OCI-LY7 (cell line): ENCODE measurements around the gene NOP9.

Experiments
- CTCF ChIP-seq: fragments of 200-600 bp; sonication (generic); conservative IDR thresholded peaks from 2 replicates; pipeline ENCODE4 v1.5.1; 2014; ENCODE audit warnings: mild to moderate bottlenecking, antibody characterized with exemption, low read length, moderate library complexity, mixed read lengths
- EZH2phosphoT487 ChIP-seq: fragments of 200-600 bp; sonication (generic); IDR thresholded peaks from 2 replicates; pipeline ENCODE4 v1.6.1; 2018; ENCODE audit warnings: low read depth, borderline replicate concordance, mild to moderate bottlenecking, mixed run types, antibody characterized with exemption, low read length, moderate library complexity, mixed read lengths

DNA sequence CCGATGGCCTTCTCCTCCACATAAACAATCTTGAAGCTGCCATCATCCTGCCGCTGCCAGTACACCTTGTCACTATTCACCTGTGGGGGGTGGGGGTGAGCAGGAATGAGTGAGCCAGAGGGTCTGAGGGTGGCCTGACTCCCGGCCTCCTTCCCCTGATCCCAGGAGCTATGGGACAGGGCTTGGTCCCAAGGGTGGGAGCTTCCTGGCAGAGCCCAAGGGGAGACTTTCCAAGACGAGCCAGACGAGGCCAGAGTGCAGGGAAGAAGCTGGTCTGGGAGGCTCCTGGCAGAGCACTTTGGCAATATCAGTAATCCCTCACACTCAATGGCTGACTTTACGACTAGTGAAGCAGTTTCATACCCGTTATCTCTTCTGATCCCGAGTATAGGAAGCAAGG lies 44.2 kb upstream of the NOP9 start:
- no peak for TF ChIP-seq CTCF
- no peak for TF ChIP-seq EZH2phosphoT487
